ENCODE data around the gene FBXW11.
A peak's percentile ranks its signal among the peaks of the same experiment; 100 is the strongest.

The FBXW11 gene

GRCh38 chr5:172004824-172005237 is 1.6 kb downstream of the FBXW11 start:
- Mint-ChIP-seq H3K4me1 (peaks cover 76% of the 10 kb centered on the region), H3K27me3 (ENCODE audit: low read depth, poor library complexity) (peaks cover 5% of the 10 kb centered on the region), H3K4me3 (peak overlapping the region; percentile 95), H3K36me3 (ENCODE audit: low read depth) (no peaks in the 10 kb centered on the region), H3K9me3 (no peaks in the 10 kb centered on the region), H3K27ac (peak overlapping the region; percentile 99)
- TF ChIP-seq CTCF (IDR thresholded peaks at IDR 0.05) = no peak
- DNase-seq = no peak

- Mint-ChIP-seq H3K4me3 (peak overlapping the region; percentile 50), H3K27ac (no peak overlapping the region), H3K4me1 (peaks cover 76% of the 10 kb centered on the region), H3K9me3 (no peaks in the 10 kb centered on the region), H3K36me3 (ENCODE audit: low read depth) (no peaks in the 10 kb centered on the region), H3K27me3 (ENCODE audit: low read depth, poor library complexity) (peaks cover under 1% of the 10 kb centered on the region)
- DNase-seq = no peak
- no peak for TF ChIP-seq CTCF (IDR thresholded peaks at IDR 0.05)
These were observed 2.7 kb downstream of the FBXW11 start for GRCh38 chr5:172003746-172004145.

- TF ChIP-seq CTCF (IDR thresholded peaks at IDR 0.05) = no peak
- Mint-ChIP-seq H3K27ac (peak overlapping the region; percentile 29), H3K27me3 (ENCODE audit: low read depth, poor library complexity) (no peaks in the 10 kb centered on the region), H3K4me1 (peaks cover 68% of the 10 kb centered on the region), H3K36me3 (ENCODE audit: low read depth) (no peaks in the 10 kb centered on the region), H3K9me3 (no peaks in the 10 kb centered on the region), H3K4me3 (no peak overlapping the region)
- no peak for DNase-seq
These were observed 3.5 kb downstream of the FBXW11 start for GRCh38 chr5:172002840-172003512.

GRCh38 chr5:172002310-172002709 is 4.1 kb downstream of the FBXW11 start:
- no peaks in the 10 kb centered on the region for H3K9me3 Mint-ChIP-seq
- no peak overlapping the region for H3K4me3 Mint-ChIP-seq
- no peaks in the 10 kb centered on the region for H3K27me3 Mint-ChIP-seq (ENCODE audit: low read depth, poor library complexity)
- TF ChIP-seq CTCF (IDR thresholded peaks at IDR 0.05) = peak; percentile 19
- DNase-seq = no peak
- H3K36me3 Mint-ChIP-seq (ENCODE audit: low read depth) = peaks cover 3% of the 10 kb centered on the region
- no peak overlapping the region for H3K27ac Mint-ChIP-seq
- H3K4me1 Mint-ChIP-seq = peaks cover 68% of the 10 kb centered on the region

GRCh38 chr5:171999877-172000276 is 6.6 kb downstream of the FBXW11 start:
- Mint-ChIP-seq H3K4me1 (peaks cover 60% of the 10 kb centered on the region), H3K36me3 (ENCODE audit: low read depth) (peaks cover 25% of the 10 kb centered on the region), H3K4me3 (no peak overlapping the region), H3K27ac (peak overlapping the region; percentile 32), H3K9me3 (no peaks in the 10 kb centered on the region), H3K27me3 (ENCODE audit: low read depth, poor library complexity) (no peaks in the 10 kb centered on the region)
- no peak for TF ChIP-seq CTCF (IDR thresholded peaks at IDR 0.05)
- no peak for DNase-seq

GRCh38 chr5:171999100-171999499 is 7.3 kb downstream of the FBXW11 start:
- Mint-ChIP-seq H3K27ac (no peak overlapping the region), H3K36me3 (ENCODE audit: low read depth) (peaks cover 32% of the 10 kb centered on the region), H3K27me3 (ENCODE audit: low read depth, poor library complexity) (no peaks in the 10 kb centered on the region), H3K4me3 (no peak overlapping the region), H3K9me3 (no peaks in the 10 kb centered on the region), H3K4me1 (peaks cover 56% of the 10 kb centered on the region)
- TF ChIP-seq CTCF (IDR thresholded peaks at IDR 0.05) = no peak
- no peak for DNase-seq
